ENCODE data around the gene FNDC3B. TPM values are rescaled to one million over a fixed set of nuclear protein-coding genes. Genes with fewer than 3 reads are reported as not detected.

Gene FNDC3B
- total RNA-seq, 1 donor from 2014 or later, result 103 TPM

DNA sequence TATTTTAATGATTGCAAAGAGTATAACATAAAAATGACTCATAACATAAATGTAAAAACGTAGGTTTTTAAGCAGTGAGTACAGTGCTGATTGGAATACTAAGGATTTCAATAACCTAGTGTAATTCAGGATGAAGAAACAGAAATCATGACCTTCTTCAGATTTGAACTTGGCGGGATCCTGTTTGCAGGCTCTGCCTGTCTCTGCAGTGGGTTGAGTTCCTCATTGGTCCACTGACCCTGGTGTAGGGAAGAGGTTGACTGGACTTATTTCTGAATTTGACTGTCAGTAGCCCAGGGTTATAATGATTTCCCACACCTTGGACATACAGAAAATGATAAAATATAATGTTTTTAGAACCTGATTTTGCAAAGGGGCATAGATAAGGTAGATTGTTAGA is 171.7 kb downstream of the FNDC3B start:
- DNase-seq (ENCODE audit: low spot score), result no peak

DNA sequence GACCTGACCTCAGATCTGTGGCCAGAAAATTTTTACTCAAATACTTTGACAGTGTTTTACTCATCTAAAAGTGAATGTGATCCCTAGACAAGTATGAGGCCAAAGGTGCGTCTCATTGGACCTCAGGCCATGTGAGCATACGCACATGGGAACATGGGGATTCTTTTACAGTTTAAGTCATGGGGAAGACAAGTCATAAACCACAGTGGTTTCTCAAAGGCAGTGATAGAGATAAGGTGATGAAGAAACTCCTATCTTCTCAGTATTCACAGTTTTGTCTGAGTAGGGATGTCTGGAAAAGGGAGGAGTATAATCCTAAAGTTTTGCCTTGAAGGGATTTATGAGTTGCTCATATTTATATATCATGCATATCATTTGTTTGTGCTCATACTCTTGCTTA is 173.8 kb downstream of the FNDC3B start:
- no peak for DNase-seq (ENCODE audit: low spot score)

DNA sequence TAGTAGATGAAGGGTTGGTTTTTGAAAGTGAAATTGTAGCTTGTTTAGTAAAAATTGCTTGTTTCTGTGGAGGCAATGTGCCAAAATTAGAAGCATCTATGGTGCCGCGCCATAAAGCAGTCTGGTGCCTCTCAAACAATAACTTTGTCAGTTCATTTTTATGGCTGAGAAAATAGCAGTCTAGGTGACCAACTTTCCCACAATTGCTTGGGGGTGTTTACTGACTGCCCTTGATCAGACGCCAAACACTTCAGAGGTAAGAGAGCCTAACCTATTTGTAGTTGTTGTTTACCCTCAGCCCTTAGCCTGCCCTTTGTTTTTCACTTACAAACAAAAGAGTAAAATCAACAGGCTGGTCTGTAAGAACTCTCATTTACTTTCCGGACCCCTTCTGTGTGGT is 174.5 kb downstream of the FNDC3B start:
- DNase-seq (ENCODE audit: low spot score), result no peak

DNA sequence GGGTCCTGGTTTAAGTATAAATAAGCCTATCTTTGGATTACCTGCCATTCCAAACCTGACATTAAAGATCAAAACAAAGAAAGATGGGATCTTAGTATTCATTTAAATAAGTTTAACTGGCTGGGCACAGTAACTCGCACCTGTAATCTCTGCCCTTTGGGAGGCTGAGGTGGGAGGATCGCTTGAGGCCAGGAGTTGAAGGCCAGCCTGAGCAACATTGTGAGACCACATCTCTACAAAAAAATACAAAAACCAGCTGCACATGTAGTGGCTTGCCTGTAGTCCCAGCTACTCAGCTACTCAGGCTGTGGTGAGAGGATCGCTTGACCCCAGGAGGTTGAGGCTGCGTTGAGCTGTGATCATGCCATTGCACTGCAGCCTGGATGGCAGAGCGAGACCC is 176.9 kb downstream of the FNDC3B start:
- no peak for DNase-seq (ENCODE audit: low spot score)

DNA sequence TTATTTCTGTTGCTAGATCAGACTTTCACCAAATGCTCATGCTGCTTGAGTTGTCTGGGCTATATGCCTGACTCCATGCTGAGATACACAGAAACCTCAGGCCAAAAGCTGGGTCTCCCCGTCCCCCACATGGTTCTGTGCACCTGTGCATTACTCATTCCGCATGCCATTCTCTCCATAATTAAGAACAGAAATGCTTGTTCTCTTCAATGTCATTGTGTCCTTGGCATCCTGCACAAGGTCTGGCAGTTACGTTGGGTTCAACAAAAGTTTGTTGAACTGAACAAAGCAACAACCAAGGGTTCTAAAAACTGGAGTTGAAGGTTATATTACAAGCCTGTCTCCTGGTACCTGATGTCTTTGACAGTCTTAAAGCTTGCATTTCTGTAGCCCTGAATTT is 177.5 kb downstream of the FNDC3B start:
- no peak for DNase-seq (ENCODE audit: low spot score)

DNA sequence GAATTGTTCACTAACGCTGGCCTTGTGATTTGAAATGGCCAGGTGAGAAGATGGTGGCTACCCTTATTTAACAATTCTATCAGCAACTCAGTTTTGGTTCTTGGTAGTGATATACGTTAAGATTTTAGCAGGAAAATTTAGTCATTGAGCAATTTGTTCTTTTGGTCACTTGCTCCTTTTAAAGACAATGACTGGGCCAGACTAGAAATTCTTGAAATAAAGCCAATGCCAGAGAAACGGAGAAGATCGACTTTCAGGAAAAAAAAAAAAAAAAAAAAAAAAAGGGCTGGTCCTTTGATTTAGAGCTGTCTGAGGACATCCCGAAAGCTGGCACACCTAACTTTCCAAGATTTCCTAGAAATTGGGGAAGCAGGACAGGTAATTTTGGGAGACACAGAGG is 178.5 kb downstream of the FNDC3B start:
- DNase-seq (ENCODE audit: low spot score), result no peak

DNA sequence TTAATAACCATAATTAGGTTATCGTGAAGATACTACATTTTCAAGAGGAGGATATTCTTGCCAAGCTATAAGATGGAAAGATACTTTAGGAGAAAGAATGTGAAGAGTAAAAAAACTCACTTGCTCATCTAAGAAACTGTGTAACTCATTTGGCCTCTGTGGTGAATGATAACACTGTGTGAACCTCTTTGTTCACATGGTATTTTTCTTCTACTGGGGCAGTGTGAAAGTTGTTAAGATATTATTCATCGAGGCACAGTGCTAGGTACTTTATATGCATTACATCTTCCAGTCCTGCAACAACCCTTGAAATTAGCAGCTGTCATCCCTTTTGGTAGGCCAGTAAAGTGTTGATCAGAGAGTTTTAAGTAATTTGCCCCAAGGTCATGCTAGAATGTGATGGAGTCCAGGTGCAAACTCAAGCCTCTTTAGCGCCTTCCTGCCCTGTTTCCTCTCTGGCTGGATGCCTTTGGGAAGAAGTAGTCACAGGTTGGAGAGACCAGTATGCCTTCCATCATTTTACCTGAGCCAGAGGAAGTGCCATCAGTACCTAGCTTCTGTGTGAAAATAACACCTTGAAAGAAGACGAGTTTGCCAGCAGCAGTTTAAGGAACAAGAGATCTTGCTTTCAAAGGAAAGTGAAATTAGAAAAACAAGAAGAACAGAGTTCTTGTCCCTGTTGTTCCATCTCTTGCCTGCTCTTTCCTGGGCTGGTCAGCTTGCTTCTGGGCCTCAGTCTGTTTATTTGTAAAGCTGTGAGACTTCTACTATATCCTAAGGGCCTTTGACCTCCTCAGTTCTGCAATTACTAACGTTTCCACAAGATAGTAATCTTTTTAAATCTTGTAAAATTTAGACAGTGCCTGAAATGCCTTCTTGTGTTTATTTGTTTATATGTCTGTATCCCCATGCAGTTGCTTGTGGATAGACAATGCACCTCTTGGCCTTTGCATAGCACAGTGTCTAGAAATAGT is 179.3 kb downstream of the FNDC3B start:
- DNase-seq (ENCODE audit: low spot score), result no peak

DNA sequence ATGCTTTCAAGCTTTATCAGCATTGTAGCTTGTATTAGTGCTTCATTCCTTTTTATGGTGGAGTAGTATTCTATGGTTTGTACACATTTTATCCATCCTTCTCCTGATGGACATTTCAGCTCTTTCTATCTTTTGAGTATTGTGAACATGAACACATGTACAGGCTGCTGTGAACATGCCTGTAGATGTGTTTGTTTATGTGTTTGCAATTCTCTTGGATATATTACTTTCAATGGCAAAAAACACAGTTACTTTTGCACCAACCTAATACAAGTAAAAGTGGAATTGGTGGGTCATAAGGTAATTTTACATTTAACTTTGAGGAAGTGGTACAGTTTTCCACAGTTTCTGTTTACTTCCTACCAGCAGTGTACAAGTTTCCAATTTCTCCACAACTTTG is 180.4 kb downstream of the FNDC3B start:
- no peak for DNase-seq (ENCODE audit: low spot score)

DNA sequence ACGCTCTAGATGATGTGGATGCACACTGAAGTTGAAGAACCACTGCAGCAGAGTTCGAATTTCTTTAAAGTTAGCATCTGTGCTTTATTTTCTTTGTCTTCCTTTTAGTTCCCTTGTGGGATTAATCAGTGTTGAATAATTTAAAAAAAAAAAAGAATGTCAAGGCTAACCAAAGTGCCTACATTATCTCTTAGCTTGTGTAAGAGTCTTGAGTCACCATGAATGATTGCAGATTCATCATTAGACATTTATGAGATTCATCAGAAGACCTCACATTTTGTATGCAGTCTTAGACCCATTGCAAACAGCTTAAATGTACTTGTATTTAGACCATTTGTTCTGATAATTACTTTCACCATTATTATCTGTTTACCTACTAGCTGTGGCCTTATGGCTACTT is 182.2 kb downstream of the FNDC3B start:
- DNase-seq (ENCODE audit: low spot score), result no peak

DNA sequence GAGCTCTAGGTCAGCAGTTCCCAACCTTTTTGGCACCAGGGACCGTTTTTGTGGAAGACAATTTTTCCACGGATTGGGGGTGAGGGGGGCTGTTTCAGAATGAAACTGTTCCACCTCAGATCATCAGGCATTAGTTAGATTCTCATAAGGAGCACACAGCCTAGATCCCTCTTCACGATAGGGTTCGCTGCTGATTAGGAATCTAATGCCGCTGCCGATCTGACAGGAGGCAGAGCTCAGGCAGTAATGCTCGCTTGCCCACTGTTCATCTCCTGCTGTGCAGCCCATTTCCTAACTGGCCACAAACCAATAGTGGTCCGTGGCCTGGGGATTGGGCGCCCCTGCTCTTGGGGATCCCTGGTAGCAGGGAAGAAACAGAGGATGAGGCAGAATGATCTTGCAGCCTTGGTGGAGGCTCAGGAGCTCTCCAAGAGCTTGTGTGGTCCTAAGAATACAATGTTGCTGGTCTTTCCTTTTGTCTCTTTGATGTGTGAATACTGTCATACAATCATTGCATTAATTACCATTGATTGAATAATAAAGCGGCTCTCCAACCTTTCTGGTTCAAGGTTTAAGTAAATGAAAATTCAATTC is 183.2 kb downstream of the FNDC3B start:
- no peak for DNase-seq (ENCODE audit: low spot score)

DNA sequence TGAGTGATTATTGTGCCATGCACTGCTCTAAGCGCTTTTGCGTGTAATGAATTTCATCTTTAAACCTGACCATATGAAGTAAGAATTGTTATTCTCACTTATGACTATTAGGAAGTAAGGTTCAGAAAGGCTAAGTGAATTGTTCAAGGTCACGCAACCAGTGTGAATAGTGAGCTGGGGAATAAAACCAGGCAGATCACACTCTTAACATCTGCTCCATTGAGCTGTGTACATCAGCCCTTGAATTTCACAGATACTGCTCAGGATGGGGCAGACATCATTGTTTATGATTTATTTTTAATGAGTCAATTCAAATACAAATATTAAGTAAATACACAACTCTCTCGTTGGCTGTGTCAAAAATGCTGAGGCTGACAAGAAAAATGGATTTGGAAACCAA is 184.5 kb downstream of the FNDC3B start:
- no peak for DNase-seq (ENCODE audit: low spot score)

DNA sequence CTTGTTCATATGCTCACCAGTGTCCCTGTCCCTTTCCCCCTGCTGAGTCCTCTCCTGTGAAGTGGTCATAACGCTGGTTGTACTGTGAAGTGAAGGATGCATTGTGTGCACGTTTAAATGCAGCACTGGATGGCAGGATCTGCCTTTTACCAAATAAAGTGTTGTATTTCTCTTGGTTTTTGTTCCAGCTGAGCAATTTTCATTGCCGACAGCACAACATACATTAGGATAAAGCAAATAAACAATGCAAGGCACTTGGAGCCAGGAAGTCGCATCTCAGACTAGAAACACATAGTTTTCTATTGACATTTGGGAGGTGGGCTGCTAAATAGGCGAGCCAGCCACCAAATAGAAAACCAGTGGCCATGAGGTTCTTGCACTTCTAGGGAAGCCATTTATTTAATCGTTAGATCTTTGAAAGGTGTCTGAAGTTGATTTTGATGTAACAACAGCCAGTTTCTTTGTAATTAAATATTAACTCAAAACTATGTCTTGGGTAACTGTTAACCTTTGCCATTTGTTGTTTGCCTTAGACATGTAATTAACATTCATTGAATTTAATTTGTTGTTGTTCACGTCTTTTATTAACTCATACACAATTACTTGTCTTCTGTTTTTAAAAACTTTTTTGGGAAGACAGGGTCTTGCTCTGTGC is 185.3 kb downstream of the FNDC3B start:
- no peak for DNase-seq (ENCODE audit: low spot score)

DNA sequence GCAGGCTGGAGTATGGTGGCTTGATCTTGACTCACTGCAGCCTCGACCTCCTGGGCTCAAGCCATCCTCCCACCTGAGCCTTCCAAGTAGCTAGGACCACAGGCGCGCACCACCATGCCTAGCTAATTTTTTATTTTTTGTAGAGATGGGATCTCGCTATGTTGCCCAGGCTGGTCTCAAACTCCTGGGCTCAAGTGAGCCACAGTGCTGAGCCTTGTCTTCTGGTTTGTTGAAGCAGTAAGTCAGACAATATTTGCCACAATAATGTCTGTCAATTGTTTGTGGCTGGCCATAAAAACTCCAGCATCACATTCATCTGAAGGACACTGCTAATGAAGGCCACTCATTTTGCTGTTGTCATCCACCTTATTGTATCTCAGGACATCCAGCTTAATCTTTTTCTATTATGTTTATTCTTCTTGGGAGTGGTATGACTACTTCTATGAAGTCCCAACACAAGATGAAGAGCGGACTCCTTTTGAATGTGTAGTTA is 185.9 kb downstream of the FNDC3B start:
- no peak for DNase-seq (ENCODE audit: low spot score)

DNA sequence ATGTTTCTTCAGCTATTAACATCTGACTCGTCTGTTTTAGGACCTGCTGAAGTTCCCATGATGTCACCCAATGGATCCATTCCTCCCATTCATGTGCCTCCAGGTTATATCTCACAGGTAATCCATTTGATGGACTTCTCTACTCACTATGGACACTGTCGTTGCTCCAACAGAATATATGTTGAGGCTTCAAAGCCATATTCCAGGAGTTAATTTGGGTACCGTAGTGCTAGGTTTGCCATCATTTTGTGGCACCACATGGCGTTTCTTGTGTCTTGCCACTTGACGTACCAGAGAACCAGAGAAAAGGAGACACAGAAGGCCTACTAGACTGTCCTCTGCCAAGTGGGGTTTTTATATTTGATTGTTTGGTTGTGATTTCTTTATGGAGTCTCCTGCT is 187.5 kb downstream of the FNDC3B start:
- DNase-seq (ENCODE audit: low spot score), result no peak

DNA sequence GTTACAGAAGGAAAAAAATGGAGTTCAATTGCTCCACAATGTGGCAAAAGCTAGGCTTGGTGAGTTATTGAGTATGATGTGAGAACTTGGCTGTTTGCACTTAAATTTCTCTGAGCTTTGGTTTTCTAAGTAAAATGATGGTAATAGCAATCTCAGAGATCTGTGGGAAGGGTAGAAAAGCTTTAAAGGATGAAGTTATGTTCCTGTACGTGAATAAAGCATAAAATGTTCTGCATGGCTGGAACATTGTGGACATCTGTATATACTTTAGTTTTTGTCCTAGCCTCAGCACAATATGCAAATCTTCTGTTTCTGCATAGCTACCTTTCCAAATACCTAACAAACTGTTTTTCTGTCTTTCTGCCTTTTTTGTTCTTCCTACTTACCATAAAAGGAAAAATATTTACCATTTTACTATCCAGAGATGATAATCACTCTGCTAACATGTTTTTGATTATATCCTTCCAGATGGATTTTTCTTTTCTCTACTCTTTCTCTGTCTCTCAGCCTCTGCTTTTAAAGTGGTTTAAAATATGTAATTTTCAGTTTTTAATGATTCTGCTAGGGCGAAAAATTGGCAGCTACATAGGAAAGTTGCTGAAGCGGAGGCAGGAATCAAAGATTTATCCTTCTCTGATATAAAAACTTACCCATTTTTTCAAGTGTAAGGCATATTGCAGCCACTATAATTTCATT is 188.1 kb downstream of the FNDC3B start:
- no peak for DNase-seq (ENCODE audit: low spot score)

DNA sequence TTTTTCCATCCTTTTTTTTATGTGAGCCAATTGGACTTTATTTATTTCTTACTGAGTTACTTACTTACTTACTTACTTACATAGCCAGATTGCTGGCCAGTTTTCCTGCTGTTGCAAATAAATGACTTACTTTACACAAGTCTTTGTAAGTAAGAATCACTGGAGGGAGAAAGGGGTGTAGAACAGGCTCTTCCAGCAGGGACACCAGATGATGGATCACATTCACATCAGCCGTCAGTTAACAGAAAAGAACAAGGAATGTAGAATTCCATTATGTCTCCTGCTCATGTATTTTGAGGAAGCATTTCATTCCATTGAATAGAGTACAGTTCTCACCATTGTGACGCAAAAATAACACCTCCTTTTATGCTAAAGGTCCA is 188.6 kb downstream of the FNDC3B start:
- no peak for DNase-seq (ENCODE audit: low spot score)

DNA sequence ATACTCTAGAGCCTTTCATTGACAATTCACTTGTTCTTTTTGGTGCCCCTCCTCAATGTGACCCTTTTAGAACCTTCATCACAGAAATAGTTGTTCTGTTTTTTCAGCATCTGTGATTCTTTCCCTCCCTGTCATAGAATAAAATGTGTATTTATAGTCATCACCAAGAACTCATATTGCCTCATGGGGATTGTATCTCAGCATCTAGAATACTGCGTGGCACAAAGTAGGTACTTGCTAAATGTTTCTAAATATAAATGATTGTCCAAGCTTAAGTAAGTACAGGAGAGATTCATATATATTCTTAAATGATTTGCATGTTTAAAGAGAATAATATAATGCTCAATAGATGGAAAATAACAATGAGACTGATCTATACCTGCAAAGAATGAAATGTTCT is 190.1 kb downstream of the FNDC3B start:
- DNase-seq (ENCODE audit: low spot score), result no peak

DNA sequence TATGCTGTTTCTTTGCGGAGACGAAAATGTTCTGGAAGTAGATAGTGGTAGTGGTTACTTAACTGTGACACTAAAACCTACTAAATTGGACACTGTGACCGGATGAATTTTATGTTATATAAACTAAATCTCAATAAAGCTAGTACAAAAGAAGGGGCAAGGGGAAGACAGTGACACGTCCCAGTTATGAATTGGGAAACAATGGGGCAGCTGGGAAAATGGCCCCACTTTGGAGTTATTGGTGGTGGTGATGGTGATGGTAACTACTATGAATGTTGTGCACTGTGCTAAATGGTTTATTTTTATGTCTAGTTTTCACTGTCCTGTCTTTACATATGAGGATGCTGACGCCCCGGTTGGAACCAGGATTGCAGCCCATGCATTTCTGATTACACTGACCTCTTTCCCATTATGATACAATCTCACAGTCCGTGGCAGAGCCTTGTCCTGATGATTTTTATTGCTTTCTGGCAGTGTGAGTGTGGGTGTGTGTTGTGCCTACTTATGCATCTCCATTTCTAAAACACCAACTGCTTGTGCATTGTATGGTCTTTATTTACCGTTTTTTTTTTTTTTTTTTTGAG is 192.0 kb downstream of the FNDC3B start:
- DNase-seq (ENCODE audit: low spot score), result no peak

DNA sequence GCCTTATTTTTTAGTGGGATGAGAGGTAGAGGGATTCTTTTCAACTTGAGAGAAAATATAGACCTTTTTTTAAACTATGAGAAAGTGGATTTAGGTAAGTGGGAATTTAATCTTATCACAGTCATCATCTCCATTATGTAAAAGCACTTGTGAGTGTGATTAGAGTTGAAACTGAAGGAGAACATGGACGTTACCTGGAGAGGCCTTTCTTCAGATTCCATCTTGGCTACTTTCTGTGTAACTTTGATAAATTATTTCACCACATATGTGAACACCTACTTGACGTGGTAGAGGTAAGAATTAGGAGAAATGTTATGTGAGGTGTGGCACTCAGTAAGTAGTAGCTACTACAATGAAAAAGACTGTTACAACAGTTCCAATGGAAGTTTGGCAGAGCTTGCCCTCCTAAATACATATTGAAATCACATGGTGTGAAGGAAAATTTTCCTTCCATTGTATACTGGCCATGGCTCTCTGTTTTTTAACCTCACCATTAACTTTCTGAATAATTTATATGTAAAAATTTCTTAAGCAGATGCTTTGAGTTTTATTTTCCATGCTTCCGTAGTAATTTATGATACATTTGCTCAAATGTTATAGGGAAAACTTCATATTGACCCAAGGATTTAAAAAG is 193.3 kb downstream of the FNDC3B start:
- DNase-seq (ENCODE audit: low spot score), result no peak

DNA sequence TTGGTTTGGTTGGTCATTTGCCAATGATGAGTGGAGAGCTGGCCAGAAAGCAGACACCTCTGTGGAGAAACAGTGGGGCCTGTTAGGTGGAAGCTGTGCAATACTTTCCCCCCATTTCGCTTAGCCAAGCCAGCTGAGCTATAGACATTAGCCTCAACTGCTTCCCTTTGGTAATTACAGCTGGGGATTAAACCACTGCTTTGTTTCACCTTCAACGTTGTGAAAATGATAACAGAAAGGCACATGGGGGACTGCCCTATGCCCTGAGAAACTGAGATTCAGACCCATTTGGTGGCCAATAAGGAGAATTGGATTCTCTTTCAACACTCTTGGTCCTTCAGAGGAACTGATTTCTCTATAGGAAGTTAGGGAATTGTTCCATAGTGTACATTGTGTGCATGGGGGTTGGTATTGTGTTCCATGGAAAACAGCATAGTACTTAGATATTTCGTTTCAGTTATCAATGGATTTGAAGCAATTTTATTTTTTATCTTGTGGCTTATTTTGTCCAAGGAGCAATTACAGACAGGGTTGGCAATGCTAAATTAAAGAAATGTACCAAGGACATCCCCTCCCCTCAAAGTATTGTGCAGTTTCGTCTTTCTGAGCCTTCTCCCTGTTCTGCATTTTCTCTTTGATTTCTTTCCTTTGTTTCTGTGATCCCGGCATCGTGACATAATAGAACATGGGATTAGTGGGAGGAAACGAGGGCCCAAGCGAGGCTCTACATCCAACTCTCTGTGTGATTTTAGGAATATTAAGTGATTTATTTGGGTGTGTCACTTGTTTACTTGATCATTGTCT is 194.3 kb downstream of the FNDC3B start:
- DNase-seq (ENCODE audit: low spot score), result no peak

All from mucosa of gallbladder (tissue), 1 donor.